HCT116 (cell line): ENCODE measurements around the gene ACLY.

Experiments
- CEBPB ChIP-seq: IDR thresholded peaks from 2 replicates; pipeline ENCODE4 v1.6.1; 2012; ENCODE audit warnings: low read depth
- ELF1 ChIP-seq: IDR thresholded peaks from 2 replicates; pipeline ENCODE4 v1.6.1; 2012; ENCODE audit warnings: low read depth, borderline replicate concordance
- EZH2 ChIP-seq: fragments of 200-600 bp; sonication (generic); IDR thresholded peaks from 2 replicates; pipeline ENCODE4 v1.6.1; 2017; ENCODE audit warnings: antibody characterized with exemption, mixed run types
- JUND ChIP-seq: IDR thresholded peaks from 2 replicates; pipeline ENCODE4 v1.6.1; 2012
- POLR2A ChIP-seq: IDR thresholded peaks from 2 replicates; pipeline ENCODE4 v1.7.0; 2011; ENCODE audit warnings: borderline replicate concordance; ENCODE audit not compliant: insufficient read depth, insufficient read length; ENCODE audit errors: extremely low read depth
- POLR2AphosphoS5 ChIP-seq: IDR thresholded peaks from 2 replicates; pipeline ENCODE4 v1.6.1; 2011; ENCODE audit warnings: mild to moderate bottlenecking, low read depth, low read length, moderate library complexity
- RAD21 ChIP-seq: IDR thresholded peaks from 2 replicates; pipeline ENCODE4 v1.6.1; 2012; ENCODE audit warnings: low read depth, mild to moderate bottlenecking
- SIN3A ChIP-seq: IDR thresholded peaks from 2 replicates; pipeline ENCODE4 v1.6.1; 2012; ENCODE audit warnings: low read depth
- YY1 ChIP-seq: IDR thresholded peaks from 2 replicates; pipeline ENCODE4 v1.6.1; 2011; ENCODE audit warnings: low read length, low read depth, moderate library complexity, mild to moderate bottlenecking; ENCODE audit not compliant: insufficient replicate concordance; ENCODE audit errors: extremely low read depth
- ZNF274 ChIP-seq: fragments of 200-500 bp; sonication (Bioruptor generic); IDR thresholded peaks from 2 replicates; pipeline ENCODE4 v1.6.1; 2014; ENCODE audit warnings: mild to moderate bottlenecking, low read depth, low read length, inconsistent platforms
- TF ChIP-seq, protein P1 (sequence below), 3 experiments: fragments of 200-600 bp in 1 of 3; sonication (generic) in 1 of 3; IDR thresholded peaks in 2 of 3; conservative IDR thresholded peaks in 1 of 3; 2 replicates each; pipeline ENCODE4 v1.5.1; 2012 to 2017; ENCODE audit warnings: low read depth in 2 of 3, low read length in 2 of 3, antibody characterized with exemption in 1 of 3, borderline replicate concordance in 1 of 3, control low read depth in 1 of 3, mild to moderate bottlenecking in 1 of 3, mixed read lengths in 1 of 3, mixed run types in 1 of 3, moderate library complexity in 1 of 3; ENCODE audit not compliant: insufficient read depth in 1 of 3
- TF ChIP-seq, protein P2 (sequence below): IDR thresholded peaks from 2 replicates; pipeline ENCODE4 v1.6.1; 2012
- TF ChIP-seq, protein P3 (sequence below): IDR thresholded peaks from 2 replicates; pipeline ENCODE4 v1.6.1; 2011; ENCODE audit warnings: mild to moderate bottlenecking, low read length, moderate library complexity; ENCODE audit not compliant: insufficient replicate concordance; ENCODE audit errors: extremely low read depth
- TF ChIP-seq, protein P4 (sequence below): IDR thresholded peaks from 2 replicates; pipeline ENCODE4 v1.6.1; 2012; ENCODE audit warnings: low read depth

DNA sequence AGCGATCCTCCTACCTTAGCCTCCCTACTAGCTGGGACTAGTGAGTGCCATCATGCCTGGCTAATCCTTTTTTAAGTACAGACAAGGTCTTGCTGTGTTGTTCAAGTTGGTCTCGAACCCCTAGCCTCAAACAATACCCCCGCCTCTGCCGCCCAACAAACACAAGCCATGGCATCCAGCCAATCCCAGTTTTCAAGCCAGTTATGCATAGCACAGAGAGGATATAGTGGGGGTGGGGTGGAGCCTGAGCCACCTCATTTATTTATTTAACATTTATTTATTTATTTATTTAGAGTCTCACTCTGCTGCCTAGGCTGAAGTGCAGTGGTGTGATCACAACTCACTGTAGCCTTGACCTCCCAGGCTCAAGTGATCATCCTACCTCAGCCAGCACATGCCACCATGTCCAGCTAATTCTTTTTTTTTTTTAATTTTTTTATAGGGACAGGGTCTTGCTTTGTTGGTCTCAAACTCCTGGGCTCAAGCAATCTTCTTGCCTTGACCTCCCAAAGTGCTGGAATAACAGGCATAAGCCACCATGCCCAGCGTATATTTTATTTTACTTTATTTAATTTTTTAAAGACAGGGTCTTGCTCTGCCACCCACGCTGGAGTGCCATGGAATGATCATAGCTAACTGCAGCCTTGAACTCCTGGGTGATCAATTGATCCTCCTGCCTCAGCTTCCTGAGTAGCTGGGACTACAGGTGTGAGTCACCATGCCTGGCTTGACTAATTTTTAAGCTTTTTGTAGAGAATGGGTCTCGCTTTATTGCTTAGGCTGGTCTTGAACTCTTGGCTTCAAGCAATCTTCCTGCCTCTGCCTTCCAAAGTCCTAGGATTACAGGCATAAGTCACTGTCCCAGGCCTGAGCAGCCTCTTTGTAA lies 27.4 kb downstream of the ACLY start:
- TF ChIP-seq, protein P1, sequence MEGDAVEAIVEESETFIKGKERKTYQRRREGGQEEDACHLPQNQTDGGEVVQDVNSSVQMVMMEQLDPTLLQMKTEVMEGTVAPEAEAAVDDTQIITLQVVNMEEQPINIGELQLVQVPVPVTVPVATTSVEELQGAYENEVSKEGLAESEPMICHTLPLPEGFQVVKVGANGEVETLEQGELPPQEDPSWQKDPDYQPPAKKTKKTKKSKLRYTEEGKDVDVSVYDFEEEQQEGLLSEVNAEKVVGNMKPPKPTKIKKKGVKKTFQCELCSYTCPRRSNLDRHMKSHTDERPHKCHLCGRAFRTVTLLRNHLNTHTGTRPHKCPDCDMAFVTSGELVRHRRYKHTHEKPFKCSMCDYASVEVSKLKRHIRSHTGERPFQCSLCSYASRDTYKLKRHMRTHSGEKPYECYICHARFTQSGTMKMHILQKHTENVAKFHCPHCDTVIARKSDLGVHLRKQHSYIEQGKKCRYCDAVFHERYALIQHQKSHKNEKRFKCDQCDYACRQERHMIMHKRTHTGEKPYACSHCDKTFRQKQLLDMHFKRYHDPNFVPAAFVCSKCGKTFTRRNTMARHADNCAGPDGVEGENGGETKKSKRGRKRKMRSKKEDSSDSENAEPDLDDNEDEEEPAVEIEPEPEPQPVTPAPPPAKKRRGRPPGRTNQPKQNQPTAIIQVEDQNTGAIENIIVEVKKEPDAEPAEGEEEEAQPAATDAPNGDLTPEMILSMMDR (IDR thresholded peaks at IDR 0.05 in 2 of 3, conservative IDR thresholded peaks at IDR 0.05 in 1 of 3; ENCODE audit: borderline replicate concordance in 1 of 3, insufficient read depth in 1 of 3, low read depth in 2 of 3, low read length in 2 of 3) = no peak
- TF ChIP-seq SIN3A = no peak
- no peak for TF ChIP-seq POLR2AphosphoS5
- TF ChIP-seq ELF1 = no peak
- no peak for TF ChIP-seq EZH2
- no peak for TF ChIP-seq CEBPB
- no peak for TF ChIP-seq RAD21
- no peak for TF ChIP-seq ZNF274
- TF ChIP-seq, protein P2, sequence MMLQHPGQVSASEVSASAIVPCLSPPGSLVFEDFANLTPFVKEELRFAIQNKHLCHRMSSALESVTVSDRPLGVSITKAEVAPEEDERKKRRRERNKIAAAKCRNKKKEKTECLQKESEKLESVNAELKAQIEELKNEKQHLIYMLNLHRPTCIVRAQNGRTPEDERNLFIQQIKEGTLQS = no peak
- TF ChIP-seq, protein P3, sequence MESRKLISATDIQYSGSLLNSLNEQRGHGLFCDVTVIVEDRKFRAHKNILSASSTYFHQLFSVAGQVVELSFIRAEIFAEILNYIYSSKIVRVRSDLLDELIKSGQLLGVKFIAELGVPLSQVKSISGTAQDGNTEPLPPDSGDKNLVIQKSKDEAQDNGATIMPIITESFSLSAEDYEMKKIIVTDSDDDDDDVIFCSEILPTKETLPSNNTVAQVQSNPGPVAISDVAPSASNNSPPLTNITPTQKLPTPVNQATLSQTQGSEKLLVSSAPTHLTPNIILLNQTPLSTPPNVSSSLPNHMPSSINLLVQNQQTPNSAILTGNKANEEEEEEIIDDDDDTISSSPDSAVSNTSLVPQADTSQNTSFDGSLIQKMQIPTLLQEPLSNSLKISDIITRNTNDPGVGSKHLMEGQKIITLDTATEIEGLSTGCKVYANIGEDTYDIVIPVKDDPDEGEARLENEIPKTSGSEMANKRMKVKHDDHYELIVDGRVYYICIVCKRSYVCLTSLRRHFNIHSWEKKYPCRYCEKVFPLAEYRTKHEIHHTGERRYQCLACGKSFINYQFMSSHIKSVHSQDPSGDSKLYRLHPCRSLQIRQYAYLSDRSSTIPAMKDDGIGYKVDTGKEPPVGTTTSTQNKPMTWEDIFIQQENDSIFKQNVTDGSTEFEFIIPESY = no peak
- TF ChIP-seq, protein P4, sequence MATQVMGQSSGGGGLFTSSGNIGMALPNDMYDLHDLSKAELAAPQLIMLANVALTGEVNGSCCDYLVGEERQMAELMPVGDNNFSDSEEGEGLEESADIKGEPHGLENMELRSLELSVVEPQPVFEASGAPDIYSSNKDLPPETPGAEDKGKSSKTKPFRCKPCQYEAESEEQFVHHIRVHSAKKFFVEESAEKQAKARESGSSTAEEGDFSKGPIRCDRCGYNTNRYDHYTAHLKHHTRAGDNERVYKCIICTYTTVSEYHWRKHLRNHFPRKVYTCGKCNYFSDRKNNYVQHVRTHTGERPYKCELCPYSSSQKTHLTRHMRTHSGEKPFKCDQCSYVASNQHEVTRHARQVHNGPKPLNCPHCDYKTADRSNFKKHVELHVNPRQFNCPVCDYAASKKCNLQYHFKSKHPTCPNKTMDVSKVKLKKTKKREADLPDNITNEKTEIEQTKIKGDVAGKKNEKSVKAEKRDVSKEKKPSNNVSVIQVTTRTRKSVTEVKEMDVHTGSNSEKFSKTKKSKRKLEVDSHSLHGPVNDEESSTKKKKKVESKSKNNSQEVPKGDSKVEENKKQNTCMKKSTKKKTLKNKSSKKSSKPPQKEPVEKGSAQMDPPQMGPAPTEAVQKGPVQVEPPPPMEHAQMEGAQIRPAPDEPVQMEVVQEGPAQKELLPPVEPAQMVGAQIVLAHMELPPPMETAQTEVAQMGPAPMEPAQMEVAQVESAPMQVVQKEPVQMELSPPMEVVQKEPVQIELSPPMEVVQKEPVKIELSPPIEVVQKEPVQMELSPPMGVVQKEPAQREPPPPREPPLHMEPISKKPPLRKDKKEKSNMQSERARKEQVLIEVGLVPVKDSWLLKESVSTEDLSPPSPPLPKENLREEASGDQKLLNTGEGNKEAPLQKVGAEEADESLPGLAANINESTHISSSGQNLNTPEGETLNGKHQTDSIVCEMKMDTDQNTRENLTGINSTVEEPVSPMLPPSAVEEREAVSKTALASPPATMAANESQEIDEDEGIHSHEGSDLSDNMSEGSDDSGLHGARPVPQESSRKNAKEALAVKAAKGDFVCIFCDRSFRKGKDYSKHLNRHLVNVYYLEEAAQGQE = no peak
- TF ChIP-seq POLR2A = no peak
- no peak for TF ChIP-seq JUND
- TF ChIP-seq YY1 = no peak
